T-cell (primary cell): Measurements from ENCODE around the gene FAH. TPM values are rescaled to one million over a fixed set of nuclear protein-coding genes. Genes with fewer than 3 reads are reported as not detected.

Experiments used
- ATAC-seq, 4 experiments: fragments of 200-7000 bp in 3 of 4; fragments of 150-1000 bp in 1 of 4; cut with Tn5 transposase; replicated peaks in 1 of 4; 1 replicate in 3 of 4; 2 replicates in 1 of 4; pipeline ENCODE4 v1.10.0; 2021; ENCODE audit warnings: moderate library complexity in 3 of 4, mild to moderate bottlenecking in 2 of 4, moderate number of reproducible peaks in 1 of 4
- CTCF ChIA-PET, 2 donors: fragments of 300-600 bp; sonication (Branson Sonifier 250); formaldehyde crosslinking; loops; one replicate each; lab custom pipeline; 2022; ENCODE audit warnings: antibody characterized with exemption in 2 of 2; lab: Charles Lee
- POLR2A ChIA-PET, 2 donors: fragments of 300-600 bp; sonication (Branson Sonifier 250); formaldehyde crosslinking; loops; one replicate each; lab custom pipeline; 2022; ENCODE audit warnings: antibody characterized with exemption in 2 of 2; lab: Charles Lee
- DNase-seq, 35 experiments: peaks; one replicate each; pipeline versions ENCODE4 v3.0.0 to v3.0.0-alpha.2; 2013 to 2023
- H3K27ac ChIP-seq: one replicate; pipeline ENCODE4 v1.5.1; 2013; ENCODE audit warnings: low read length
- H3K27me3 ChIP-seq, 2 experiments: replicated peaks in 1 of 2; 1 replicate in 1 of 2; 2 replicates in 1 of 2; pipeline versions ENCODE4 v1.6.1 to v1.7.0; 2013; ENCODE audit warnings: low read length in 1 of 2, mixed read lengths in 1 of 2; ENCODE audit not compliant: control insufficient read depth in 2 of 2, insufficient read depth in 2 of 2; ENCODE audit errors: extremely low read depth in 1 of 2
- H3K36me3 ChIP-seq, 2 donors: 1 replicate in 1 of 2; 2 replicates in 1 of 2; pipeline versions ENCODE4 v1.6.1 to v1.7.0; 2013; ENCODE audit warnings: low read length in 1 of 2; ENCODE audit not compliant: control insufficient read depth in 2 of 2, insufficient read depth in 1 of 2; ENCODE audit errors: extremely low read depth in 1 of 2
- H3K4me1 ChIP-seq, 2 experiments: 1 replicate in 1 of 2; 2 replicates in 1 of 2; pipeline versions ENCODE4 v1.6.1 to v1.7.0; 2013; ENCODE audit warnings: low read length in 2 of 2, mixed read lengths in 1 of 2; ENCODE audit not compliant: insufficient read depth in 2 of 2, control insufficient read depth in 1 of 2; ENCODE audit errors: extremely low read depth in 1 of 2
- H3K4me3 ChIP-seq, 2 donors: 1 replicate in 1 of 2; 2 replicates in 1 of 2; pipeline versions ENCODE4 v1.5.1 to v1.7.0; 2013; ENCODE audit warnings: mild to moderate bottlenecking in 2 of 2, low read length in 1 of 2, moderate library complexity in 1 of 2; ENCODE audit not compliant: control insufficient read depth in 1 of 2; ENCODE audit errors: extremely low read depth in 1 of 2
- H3K9me3 ChIP-seq: 2 replicates; pipeline ENCODE4 v1.7.0; 2013
- H3K27ac Mint-ChIP-seq, 2 donors: one replicate each; pipeline ENCODE4 v1.8.0; 2020 to 2021; ENCODE audit warnings: mild to moderate bottlenecking in 2 of 2, mixed read lengths in 2 of 2
- H3K27me3 Mint-ChIP-seq, 2 donors: one replicate each; pipeline ENCODE4 v1.8.0; 2021 to 2022; ENCODE audit warnings: mixed read lengths in 2 of 2
- H3K36me3 Mint-ChIP-seq: one replicate; pipeline ENCODE4 v1.8.0; 2021; ENCODE audit warnings: mixed read lengths
- H3K4me1 Mint-ChIP-seq, 3 donors: one replicate each; pipeline ENCODE4 v1.8.0; 2020 to 2022; ENCODE audit warnings: mixed read lengths in 3 of 3, mild to moderate bottlenecking in 1 of 3
- H3K4me3 Mint-ChIP-seq, 3 donors: one replicate each; pipeline ENCODE4 v1.8.0; 2020 to 2022; ENCODE audit warnings: mild to moderate bottlenecking in 3 of 3, mixed read lengths in 3 of 3, moderate library complexity in 3 of 3
- H3K9me3 Mint-ChIP-seq, 3 donors: one replicate each; pipeline ENCODE4 v1.8.0; 2020 to 2022; ENCODE audit warnings: mixed read lengths in 3 of 3
- WGBS: methylation state at CpG from one replicate; pipeline ENCODE4 v1.1.5; 2013; ENCODE audit warnings: missing lambda C conversion rate; ENCODE audit not compliant: insufficient coverage; 5-methylcytosine and 5-hydroxymethylcytosine counted together
- total RNA-seq, 35 experiments: library from RNA in 6 of 35; stranded (reverse) in 6 of 35; fragments of 120-200 nt in 1 of 35; gene quantifications; one replicate each; pipeline versions ENCODE4 v1.2.1 to v1.2.4 and lab custom pipeline; 2013 to 2026

The FAH gene
- total RNA-seq, 5 donors from 2014 or later (not counting 1 experiment from before 2014, with no cell fraction given) = 5.2 to 9.4 (median 6.8) TPM

GRCh38 chr15:80167936-80168335, 15.1 kb downstream of the FAH start:
- no peaks in the 10 kb centered on the region for H3K9me3 Mint-ChIP-seq
- ATAC-seq (no peak), DNase-seq (no peak)
- no peaks in the 10 kb centered on the region for H3K27me3 Mint-ChIP-seq
- no peak overlapping the region for H3K4me3 Mint-ChIP-seq
- no peak overlapping the region for H3K27ac ChIP-seq
- H3K4me1 Mint-ChIP-seq = no peaks in the 10 kb centered on the region
- H3K4me1 ChIP-seq = no peaks in the 10 kb centered on the region
- no peak overlapping the region for H3K27ac Mint-ChIP-seq
- CTCF ChIA-PET = interaction anchor here in 1 of 2 donors (0.6 kb wide), 1 partner anchor 34 kb away, joined by 3 read pairs; no protein-coding TSS in a partner anchor
- 99% methylated on average over 6 of the region's 8 CpGs for WGBS
- H3K36me3 Mint-ChIP-seq = peaks cover 14% of the 10 kb centered on the region
- no peak overlapping the region for H3K4me3 ChIP-seq
- POLR2A ChIA-PET = no interaction called here
- H3K9me3 ChIP-seq = no peaks in the 10 kb centered on the region
- H3K27me3 ChIP-seq = no peaks in the 10 kb centered on the region
- no peaks in the 10 kb centered on the region for H3K36me3 ChIP-seq

DNA sequence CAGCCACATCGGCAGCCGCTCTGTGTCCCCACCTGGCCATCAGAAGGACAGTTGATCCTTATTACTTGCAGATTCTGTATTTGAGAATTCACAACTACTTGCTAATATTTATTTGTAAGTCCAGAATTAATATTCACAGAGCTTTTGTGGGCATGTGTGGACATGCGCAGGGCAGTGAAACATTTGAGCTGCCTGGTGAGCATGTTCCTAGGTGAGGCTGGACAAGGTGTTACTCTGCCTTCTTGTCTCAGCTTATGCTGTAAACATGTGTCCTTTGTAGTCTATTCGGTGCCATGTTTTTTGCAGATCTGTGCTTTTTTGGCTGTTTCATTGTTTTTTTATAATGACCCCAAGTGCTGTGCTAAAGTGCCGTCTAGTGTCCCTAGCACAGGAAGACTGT, 15.6 kb downstream of the FAH start:
- Mint-ChIP-seq H3K27me3 (no peaks in the 10 kb centered on the region), H3K4me1 (no peaks in the 10 kb centered on the region), H3K36me3 (peaks cover 14% of the 10 kb centered on the region), H3K4me3 (no peak overlapping the region), H3K27ac (no peak overlapping the region), H3K9me3 (no peaks in the 10 kb centered on the region)
- no peak overlapping the region for H3K4me3 ChIP-seq
- ChIA-PET POLR2A (no interaction called here), CTCF (interaction anchor here in 1 of 2 donors (0.7 to 1.0 kb wide), 2 partner anchors 384 to 787 kb away, joined by 3 to 5 read pairs; no protein-coding TSS in a partner anchor)
- no peaks in the 10 kb centered on the region for H3K9me3 ChIP-seq
- H3K27me3 ChIP-seq = no peaks in the 10 kb centered on the region
- peaks cover 0 to 2% of the 10 kb centered on the region in 2 experiments for H3K4me1 ChIP-seq
- DNase-seq (no peak), ATAC-seq (no peak)
- no peak overlapping the region for H3K27ac ChIP-seq
- WGBS = 100% methylated on average over 2 of the region's 5 CpGs
- no peaks in the 10 kb centered on the region for H3K36me3 ChIP-seq

DNA sequence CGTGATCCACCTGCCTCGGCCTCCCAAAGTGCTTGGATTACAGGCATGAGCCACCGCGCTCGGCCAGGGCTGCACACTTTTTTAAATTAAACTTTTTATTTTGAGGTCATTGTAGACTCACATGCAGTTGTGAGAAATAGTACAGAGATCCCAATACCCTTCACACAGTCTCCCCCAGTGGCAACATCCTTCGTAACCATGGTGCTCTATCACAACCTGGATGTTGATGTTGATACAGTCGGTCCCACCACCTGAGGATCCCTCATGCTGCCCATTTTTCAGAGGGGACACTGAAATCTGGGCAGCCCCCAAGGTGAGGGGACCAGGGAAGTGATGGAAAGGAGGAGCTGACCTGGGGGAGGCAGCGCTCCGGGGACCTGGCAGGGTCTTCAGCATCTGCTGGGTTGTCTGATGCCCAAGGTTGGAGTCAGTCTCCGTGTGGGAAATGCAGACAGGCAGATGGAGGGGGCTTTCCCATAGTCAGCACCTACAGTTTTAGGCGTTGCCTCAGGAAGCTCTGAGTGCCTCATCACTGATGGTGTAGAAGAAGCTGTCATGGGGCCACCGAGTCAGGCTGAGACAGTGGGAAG, 17.1 kb downstream of the FAH start:
- no peaks in the 10 kb centered on the region for H3K9me3 ChIP-seq
- no peak overlapping the region for H3K27ac ChIP-seq
- no peak for DNase-seq
- no peaks in the 10 kb centered on the region for H3K27me3 ChIP-seq
- ChIA-PET CTCF (no interaction called here), POLR2A (no interaction called here)
- no peak overlapping the region for H3K4me3 ChIP-seq
- Mint-ChIP-seq H3K4me1 (no peaks in the 10 kb centered on the region), H3K9me3 (no peaks in the 10 kb centered on the region), H3K27ac (no peak overlapping the region), H3K27me3 (no peaks in the 10 kb centered on the region), H3K4me3 (no peak overlapping the region), H3K36me3 (peaks cover 6% of the 10 kb centered on the region)
- 98% methylated on average over 5 of the region's 12 CpGs for WGBS
- peaks cover 0 to under 1% of the 10 kb centered on the region in 2 donors for H3K36me3 ChIP-seq
- ATAC-seq = no peak
- H3K4me1 ChIP-seq = peaks cover 0 to 2% of the 10 kb centered on the region in 2 experiments

DNA sequence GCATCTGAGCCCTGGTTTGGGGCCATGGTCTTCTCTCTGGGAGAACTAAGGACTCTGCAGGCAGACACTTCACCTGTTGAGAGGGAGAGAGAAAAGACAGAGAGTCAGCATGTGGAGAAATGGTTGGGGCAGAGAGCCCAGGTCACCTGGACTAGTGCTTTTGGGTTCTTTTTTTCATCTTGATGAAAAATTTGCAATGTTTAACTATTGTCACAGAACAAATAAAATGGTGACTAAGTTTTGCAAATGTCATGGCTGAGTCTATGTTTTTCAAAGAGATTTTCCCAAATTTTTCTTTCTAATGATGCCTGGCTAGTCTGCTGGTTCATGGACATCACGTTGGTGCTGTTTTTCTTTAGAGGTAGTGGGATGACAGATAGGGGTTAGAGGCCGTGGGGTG, 17.8 kb downstream of the FAH start:
- Mint-ChIP-seq H3K4me1 (no peaks in the 10 kb centered on the region), H3K27ac (no peak overlapping the region), H3K36me3 (peaks cover 6% of the 10 kb centered on the region), H3K27me3 (no peaks in the 10 kb centered on the region), H3K4me3 (no peak overlapping the region), H3K9me3 (no peaks in the 10 kb centered on the region)
- Histone ChIP-seq H3K4me1 (peaks cover 0 to 2% of the 10 kb centered on the region in 2 experiments), H3K9me3 (no peaks in the 10 kb centered on the region), H3K27ac (no peak overlapping the region), H3K36me3 (peaks cover 0 to 2% of the 10 kb centered on the region in 2 donors), H3K4me3 (no peak overlapping the region), H3K27me3 (no peaks in the 10 kb centered on the region)
- no CpG with 5 or more reads among the region's 2 CpGs for WGBS
- POLR2A ChIA-PET = no interaction called here
- DNase-seq (no peak), ATAC-seq (no peak)
- CTCF ChIA-PET = no interaction called here

DNA sequence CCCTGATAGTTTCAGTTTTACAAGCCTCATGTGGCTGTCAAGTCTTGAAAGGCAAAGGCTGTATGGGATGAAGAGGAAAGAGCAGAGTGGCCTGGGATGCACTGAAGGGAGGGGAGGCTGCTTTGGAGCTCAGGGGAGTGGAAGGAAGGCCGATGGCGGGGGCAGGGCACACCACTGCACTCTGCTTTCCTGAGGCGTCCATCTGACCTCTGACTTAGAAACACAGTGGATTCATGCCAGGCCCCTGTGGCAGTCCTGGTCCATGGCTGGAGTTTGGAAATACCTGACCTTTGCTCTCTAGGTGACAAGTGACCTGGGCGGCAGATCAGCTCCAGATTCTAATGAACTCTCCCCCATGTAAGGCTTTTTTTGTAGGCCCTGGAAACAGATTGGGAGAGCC, 19.0 kb downstream of the FAH start:
- H3K27ac Mint-ChIP-seq = no peak overlapping the region
- H3K4me1 Mint-ChIP-seq = no peaks in the 10 kb centered on the region
- POLR2A ChIA-PET = no interaction called here

GRCh38 chr15:80172401-80172800, 19.6 kb downstream of the FAH start:
- Mint-ChIP-seq H3K9me3 (no peaks in the 10 kb centered on the region), H3K4me3 (no peak overlapping the region), H3K27me3 (no peaks in the 10 kb centered on the region), H3K4me1 (no peaks in the 10 kb centered on the region), H3K36me3 (peaks cover 11% of the 10 kb centered on the region), H3K27ac (no peak overlapping the region)
- CTCF ChIA-PET = interaction anchor here (1.2 to 2.6 kb wide), 2 partner anchors 791 kb away, joined by 6 to 18 read pairs; no protein-coding TSS in a partner anchor
- peaks cover 0 to 2% of the 10 kb centered on the region in 2 experiments for H3K4me1 ChIP-seq
- no peaks in the 10 kb centered on the region for H3K27me3 ChIP-seq
- H3K9me3 ChIP-seq = no peaks in the 10 kb centered on the region
- no peak for ATAC-seq
- H3K27ac ChIP-seq = no peak overlapping the region
- WGBS = 73% methylated on average over 2 of the region's 8 CpGs
- POLR2A ChIA-PET = no interaction called here
- no peak for DNase-seq
- H3K36me3 ChIP-seq = peaks cover 0 to 2% of the 10 kb centered on the region in 2 donors
- no peak overlapping the region for H3K4me3 ChIP-seq

More for the DNA sequence above, 19.0 kb downstream of the FAH start:
- no peaks in the 10 kb centered on the region for H3K27me3 Mint-ChIP-seq
- DNase-seq (no peak), ATAC-seq (no peak)
- no peaks in the 10 kb centered on the region for H3K9me3 ChIP-seq
- H3K4me3 Mint-ChIP-seq = no peak overlapping the region
- H3K9me3 Mint-ChIP-seq = no peaks in the 10 kb centered on the region
- CTCF ChIA-PET = interaction anchor here in 1 of 2 donors (2.6 kb wide), 1 partner anchor 790 kb away, joined by 18 read pairs; no protein-coding TSS in a partner anchor
- H3K36me3 ChIP-seq = peaks cover 0 to 2% of the 10 kb centered on the region in 2 donors
- 100% methylated on average over 1 of the region's 4 CpGs for WGBS
- no peaks in the 10 kb centered on the region for H3K27me3 ChIP-seq
- no peak overlapping the region for H3K27ac ChIP-seq
- no peak overlapping the region for H3K4me3 ChIP-seq
- H3K36me3 Mint-ChIP-seq = peaks cover 11% of the 10 kb centered on the region
- peaks cover 0 to 2% of the 10 kb centered on the region in 2 experiments for H3K4me1 ChIP-seq
